Measurements from ENCODE around the gene SLC22A1. TPM values are rescaled to one million over a fixed set of nuclear protein-coding genes. Genes with fewer than 3 reads are reported as not detected.

The SLC22A1 gene
- total RNA-seq, 2 experiments from 2014 or later: 0.14 to 0.89 TPM

GRCh38 chr6:160095146-160095845 lies 26.3 kb upstream of the SLC22A1 start:
- no peak overlapping the region for H3K4me3 ChIP-seq (ENCODE audit: low read length)
- no peaks in the 10 kb centered on the region for H3K4me1 ChIP-seq (ENCODE audit: insufficient read depth, low read length)
- no peaks in the 10 kb centered on the region for H3K27me3 Mint-ChIP-seq
- H3K9me3 ChIP-seq (ENCODE audit: control insufficient read depth in 1 of 2, insufficient read depth in 1 of 2, low read length in 2 of 2): no peaks in the 10 kb centered on the region
- no peaks in the 10 kb centered on the region for H3K27me3 ChIP-seq (ENCODE audit: control insufficient read depth in 1 of 2, insufficient read depth in 2 of 2, low read length in 2 of 2)
- ATAC-seq (ENCODE audit: poor library complexity) (no peak), DNase-seq (no peak)
- intact Hi-C loops (cut with DNase I, micrococcal nuclease): no loop called here
- peaks cover 87% of the 10 kb centered on the region for H3K36me3 Mint-ChIP-seq (ENCODE audit: low read depth)
- no peak overlapping the region for H3K27ac Mint-ChIP-seq
- peaks cover 72% of the 10 kb centered on the region for H3K36me3 ChIP-seq (ENCODE audit: insufficient read depth, low read length)
- H3K4me3 Mint-ChIP-seq: no peak overlapping the region
- H3K27ac ChIP-seq (ENCODE audit: low read depth in 1 of 2, low read length in 2 of 2): no peak overlapping the region
- H3K9me3 Mint-ChIP-seq: no peaks in the 10 kb centered on the region
- no peak for TF ChIP-seq CTCF (IDR thresholded peaks at IDR 0.05)
- H3K4me1 Mint-ChIP-seq (ENCODE audit: low read depth): peaks cover 13% of the 10 kb centered on the region
- POLR2A ChIA-PET: no interaction called here
- CTCF ChIA-PET: no interaction called here

GRCh38 chr6:160101277-160102205 lies 20.1 kb upstream of the SLC22A1 start:
- H3K4me1 ChIP-seq (ENCODE audit: insufficient read depth, low read length): no peaks in the 10 kb centered on the region
- H3K9me3 ChIP-seq (ENCODE audit: control insufficient read depth in 1 of 2, insufficient read depth in 1 of 2, low read length in 2 of 2): no peaks in the 10 kb centered on the region
- peaks cover 16% of the 10 kb centered on the region for H3K4me1 Mint-ChIP-seq (ENCODE audit: low read depth)
- no peak overlapping the region for H3K27ac Mint-ChIP-seq
- no peaks in the 10 kb centered on the region for H3K27me3 Mint-ChIP-seq
- no peak for TF ChIP-seq CTCF (IDR thresholded peaks at IDR 0.05)
- H3K4me3 Mint-ChIP-seq: no peak overlapping the region
- DNase-seq (no peak), ATAC-seq (ENCODE audit: poor library complexity) (no peak)
- H3K27ac ChIP-seq (ENCODE audit: low read depth in 1 of 2, low read length in 2 of 2): no peak overlapping the region
- H3K9me3 Mint-ChIP-seq: no peaks in the 10 kb centered on the region
- intact Hi-C loops (cut with DNase I, micrococcal nuclease): loop anchor here (10.0 kb wide), 1 partner anchor 237 kb away; no protein-coding TSS in a partner anchor
- H3K36me3 ChIP-seq (ENCODE audit: insufficient read depth, low read length): peaks cover 64% of the 10 kb centered on the region
- ChIA-PET CTCF (interaction anchor here (0.5 kb wide), 1 partner anchor 412 kb away, joined by 3 read pairs; no protein-coding TSS in a partner anchor), POLR2A (no interaction called here)
- H3K36me3 Mint-ChIP-seq (ENCODE audit: low read depth): peaks cover 90% of the 10 kb centered on the region
- no peak overlapping the region for H3K4me3 ChIP-seq (ENCODE audit: low read length)
- H3K27me3 ChIP-seq (ENCODE audit: control insufficient read depth in 1 of 2, insufficient read depth in 2 of 2, low read length in 2 of 2): no peaks in the 10 kb centered on the region

- H3K4me3 Mint-ChIP-seq: no peak overlapping the region
- ATAC-seq (ENCODE audit: poor library complexity): no peak
- no peak overlapping the region for H3K4me3 ChIP-seq (ENCODE audit: low read length)
- H3K4me1 Mint-ChIP-seq (ENCODE audit: low read depth): peaks cover 16% of the 10 kb centered on the region
- intact Hi-C loops (cut with DNase I, micrococcal nuclease): loop anchor here (10.0 kb wide), 1 partner anchor 238 kb away; no protein-coding TSS in a partner anchor
- H3K27me3 Mint-ChIP-seq: no peaks in the 10 kb centered on the region
- CTCF ChIA-PET: no interaction called here
- POLR2A ChIA-PET: no interaction called here
- peaks cover 55% of the 10 kb centered on the region for H3K36me3 ChIP-seq (ENCODE audit: insufficient read depth, low read length)
- no peak for DNase-seq
- no peaks in the 10 kb centered on the region for H3K9me3 ChIP-seq (ENCODE audit: control insufficient read depth in 1 of 2, insufficient read depth in 1 of 2, low read length in 2 of 2)
- H3K27ac ChIP-seq (ENCODE audit: low read depth in 1 of 2, low read length in 2 of 2): no peak overlapping the region
- H3K27ac Mint-ChIP-seq: no peak overlapping the region
- H3K27me3 ChIP-seq (ENCODE audit: control insufficient read depth in 1 of 2, insufficient read depth in 2 of 2, low read length in 2 of 2): no peaks in the 10 kb centered on the region
- no peak for TF ChIP-seq CTCF (IDR thresholded peaks at IDR 0.05)
- peaks cover 87% of the 10 kb centered on the region for H3K36me3 Mint-ChIP-seq (ENCODE audit: low read depth)
- no peaks in the 10 kb centered on the region for H3K4me1 ChIP-seq (ENCODE audit: insufficient read depth, low read length)
- no peaks in the 10 kb centered on the region for H3K9me3 Mint-ChIP-seq
Observed at GRCh38 chr6:160102399-160102798, 19.2 kb upstream of the SLC22A1 start.

Data from CD4-positive, alpha-beta T cell (primary cell).